GM18508 (cell line): ENCODE results near the gene PALB2.

ENCODE experiments used
- ATAC-seq: cut with Tn5 transposase; IDR thresholded peaks from one replicate; pipeline ENCODE4 v1.9.1; 2021; ENCODE audit warnings: moderate number of reproducible peaks; ENCODE audit not compliant: insufficient read depth, unreplicated experiment

Gene PALB2

GRCh38 chr16:23640931-23641765 lies at the start of gene PALB2, which contains the start of gene DCTN5:
PALB2 (minus strand) TSS chr16:23641310; CDS start chr16:23641157, 153 bp downstream.
DCTN5 (plus strand) TSS chr16:23641466; CDS start chr16:23641543, 77 bp downstream.
- ATAC-seq, result peak; percentile 85

GRCh38 chr16:23689442-23690187 lies 48.5 kb upstream of the PALB2 start:
- ATAC-seq, result no peak

- no peak for ATAC-seq
Observed at GRCh38 chr16:23687034-23687808, 46.1 kb upstream of the PALB2 start.

- ATAC-seq, result no peak
Observed at GRCh38 chr16:23683487-23683886, 42.4 kb upstream of the PALB2 start.

- ATAC-seq, result no peak
Observed at GRCh38 chr16:23682181-23682580, 41.1 kb upstream of the PALB2 start.

GRCh38 chr16:23679986-23680336 lies 38.9 kb upstream of the PALB2 start:
- ATAC-seq, result no peak

GRCh38 chr16:23679274-23679985 lies 38.3 kb upstream of the PALB2 start:
- ATAC-seq, result no peak

- ATAC-seq, result peak; percentile 54
Observed at GRCh38 chr16:23678430-23679273, 37.5 kb upstream of the PALB2 start, which contains the start of gene PLK1. PLK1 (plus strand) TSS chr16:23678889; CDS start chr16:23678933, 44 bp downstream.

- no peak for ATAC-seq
Observed at GRCh38 chr16:23676924-23677480, 35.9 kb upstream of the PALB2 start.

- no peak for ATAC-seq
Observed at GRCh38 chr16:23673971-23674614, 33.0 kb upstream of the PALB2 start.

GRCh38 chr16:23670137-23670776 lies 29.1 kb upstream of the PALB2 start:
- ATAC-seq, result peak; percentile 84

- no peak for ATAC-seq
Observed at GRCh38 chr16:23668873-23669272, 27.8 kb upstream of the PALB2 start.

- ATAC-seq, result no peak
Observed at GRCh38 chr16:23668225-23668624, 27.1 kb upstream of the PALB2 start.

- ATAC-seq, result no peak
Observed at GRCh38 chr16:23667355-23667659, 26.2 kb upstream of the PALB2 start.

GRCh38 chr16:23666571-23667354 lies 25.7 kb upstream of the PALB2 start:
- ATAC-seq, result no peak

GRCh38 chr16:23663918-23664317 lies 22.8 kb upstream of the PALB2 start:
- no peak for ATAC-seq

- no peak for ATAC-seq
Observed at GRCh38 chr16:23651943-23652468, 10.9 kb upstream of the PALB2 start.
